H1 (cell line): ENCODE data around the gene AIG1. TPM values are rescaled to one million over a fixed set of nuclear protein-coding genes. Genes with fewer than 3 reads are reported as not detected.

ENCODE experiments used
- CTCF ChIA-PET: fragments of 300-600 bp; sonication (Branson Sonifier 250); formaldehyde crosslinking; loops from one replicate; lab custom pipeline; 2021; ENCODE audit not compliant: partially characterized antibody; lab: Charles Lee
- POLR2A ChIA-PET: fragments of 300-600 bp; sonication (Branson Sonifier 250); formaldehyde crosslinking; loops from one replicate; lab custom pipeline; 2021; ENCODE audit warnings: inconsistent platforms; ENCODE audit not compliant: partially characterized antibody; lab: Charles Lee
- DNase-seq, 2 experiments: peaks; one replicate each; pipeline versions ENCODE4 v3.0.0 to v3.0.0-alpha.2; 2010 to 2022; ENCODE audit warnings: low spot score in 2 of 2, low read depth in 1 of 2, mixed read lengths in 1 of 2
- FAIRE-seq: peaks from 2 replicates; lab custom pipeline; 2011; peaks lifted over from hg19 to GRCh38; lab: Jason Lieb, UNC
- H2AFZ ChIP-seq: 2 replicates; pipeline ENCODE4 v1.8.1; 2012; ENCODE audit warnings: low read length, inconsistent platforms
- H2AK5ac ChIP-seq: 2 replicates; pipeline ENCODE4 v1.6.1; 2013; ENCODE audit warnings: low read depth, low read length
- H2BK120ac ChIP-seq: replicated peaks from 2 replicates; pipeline ENCODE3; 2013; ENCODE audit warnings: low read depth, low read length, inconsistent platforms
- H2BK12ac ChIP-seq: 2 replicates; pipeline ENCODE4 v1.6.1; 2013; ENCODE audit warnings: low read depth, low read length
- H2BK15ac ChIP-seq: 2 replicates; pipeline ENCODE4 v1.6.1; 2013; ENCODE audit warnings: low read length
- H2BK20ac ChIP-seq: 2 replicates; pipeline ENCODE4 v1.6.1; 2013; ENCODE audit warnings: low read length
- H2BK5ac ChIP-seq: 2 replicates; pipeline ENCODE4 v1.6.1; 2013; ENCODE audit warnings: low read depth, low read length
- H3K14ac ChIP-seq: 2 replicates; pipeline ENCODE4 v1.6.1; 2013; ENCODE audit warnings: inconsistent platforms; ENCODE audit not compliant: insufficient read length
- H3K18ac ChIP-seq: 2 replicates; pipeline ENCODE4 v1.6.1; 2013; ENCODE audit warnings: low read length; ENCODE audit errors: extremely low read depth
- H3K23ac ChIP-seq: 2 replicates; pipeline ENCODE4 v1.6.1; 2013; ENCODE audit warnings: inconsistent platforms; ENCODE audit not compliant: insufficient read length
- H3K23me2 ChIP-seq: 2 replicates; pipeline ENCODE4 v1.6.1; 2013; ENCODE audit warnings: low read depth, low read length
- H3K27ac ChIP-seq: 2 replicates; pipeline ENCODE4 v1.6.1; 2011; ENCODE audit warnings: low read depth, low read length, inconsistent platforms
- H3K27me3 ChIP-seq, 4 experiments: replicated peaks in 1 of 4; 1 replicate in 1 of 4; 2 replicates in 3 of 4; pipeline versions ENCODE4 v1.6.1 to v1.8.1; 2011 to 2013; ENCODE audit warnings: low read length in 3 of 4, mild to moderate bottlenecking in 3 of 4, inconsistent platforms in 2 of 4, mixed read lengths in 2 of 4, moderate library complexity in 1 of 4; ENCODE audit not compliant: control insufficient read depth in 3 of 4, insufficient read depth in 3 of 4; ENCODE audit errors: extremely low read depth in 1 of 4
- H3K36me3 ChIP-seq, 4 experiments: 2 replicates each; pipeline versions ENCODE4 v1.6.1 to v1.8.1; 2011 to 2013; ENCODE audit warnings: mild to moderate bottlenecking in 4 of 4, low read length in 3 of 4, moderate library complexity in 2 of 4, control low read depth in 1 of 4, inconsistent platforms in 1 of 4; ENCODE audit not compliant: insufficient read depth in 4 of 4, control insufficient read depth in 2 of 4
- H3K4ac ChIP-seq: replicated peaks from 2 replicates; pipeline ENCODE3; 2013; ENCODE audit warnings: low read length, low read depth, mixed read lengths, inconsistent platforms; ENCODE audit not compliant: insufficient read length
- H3K4me1 ChIP-seq, 4 experiments: replicated peaks in 1 of 4; 1 replicate in 1 of 4; 2 replicates in 3 of 4; pipeline versions ENCODE4 v1.6.1 to v1.8.1; 2011 to 2013; ENCODE audit warnings: low read length in 3 of 4, inconsistent platforms in 2 of 4, mixed read lengths in 1 of 4; ENCODE audit not compliant: insufficient read depth in 4 of 4, control insufficient read depth in 3 of 4
- H3K4me2 ChIP-seq, 2 experiments: 2 replicates each; pipeline versions ENCODE4 v1.6.1 to v1.8.1; 2011 to 2013; ENCODE audit warnings: low read depth in 2 of 2, low read length in 2 of 2, control low read depth in 1 of 2, inconsistent platforms in 1 of 2, mild to moderate bottlenecking in 1 of 2; ENCODE audit not compliant: insufficient read depth in 1 of 2
- H3K4me3 ChIP-seq, 4 experiments: fragments of 200-600, 300-600 bp in 1 of 4; sonication (generic), shearing (Covaris generic), sonication (Bioruptor Twin) in 1 of 4; 2 replicates each; pipeline versions ENCODE4 v1.5.1 to v1.8.1; 2011 to 2016; ENCODE audit warnings: low read length in 4 of 4, low read depth in 3 of 4, control low read depth in 2 of 4, inconsistent platforms in 2 of 4, mild to moderate bottlenecking in 2 of 4, mixed read lengths in 1 of 4, moderate library complexity in 1 of 4; ENCODE audit not compliant: insufficient read depth in 2 of 4; ENCODE audit errors: extremely low read depth in 1 of 4
- H3K56ac ChIP-seq: replicated peaks from 2 replicates; pipeline ENCODE3; 2013; ENCODE audit warnings: low read depth, mild to moderate bottlenecking, mixed read lengths, low read length, inconsistent platforms; ENCODE audit not compliant: insufficient read length
- H3K79me1 ChIP-seq: 2 replicates; pipeline ENCODE4 v1.6.1; 2013; ENCODE audit warnings: low read depth, low read length, control low read depth
- H3K79me2 ChIP-seq, 2 experiments: 2 replicates each; pipeline versions ENCODE4 v1.6.1 to v1.8.1; 2012 to 2013; ENCODE audit warnings: low read length in 2 of 2, mild to moderate bottlenecking in 2 of 2, inconsistent platforms in 1 of 2; ENCODE audit not compliant: insufficient read depth in 2 of 2, control insufficient read depth in 1 of 2
- H3K9ac ChIP-seq, 4 experiments: replicated peaks in 1 of 4; 1 replicate in 1 of 4; 2 replicates in 3 of 4; pipeline versions ENCODE4 v1.6.1 to v1.8.1; 2011 to 2013; ENCODE audit warnings: low read depth in 3 of 4, low read length in 3 of 4, control low read depth in 2 of 4, mild to moderate bottlenecking in 2 of 4, moderate library complexity in 2 of 4, inconsistent platforms in 1 of 4; ENCODE audit errors: extremely low read depth in 1 of 4
- H3K9me3 ChIP-seq, 2 experiments: 2 replicates each; pipeline versions ENCODE4 v1.6.1 to v1.8.1; 2012 to 2013; ENCODE audit warnings: mild to moderate bottlenecking in 2 of 2, moderate library complexity in 2 of 2, control low read depth in 1 of 2, inconsistent platforms in 1 of 2, low read depth in 1 of 2, low read length in 1 of 2, mixed read lengths in 1 of 2; ENCODE audit not compliant: insufficient read depth in 2 of 2
- H4K20me1 ChIP-seq, 2 experiments: replicated peaks in 1 of 2; 2 replicates each; pipeline versions ENCODE3 to v1.8.1; 2011 to 2013; ENCODE audit warnings: inconsistent platforms in 2 of 2, low read length in 2 of 2, mild to moderate bottlenecking in 1 of 2; ENCODE audit not compliant: insufficient read depth in 2 of 2, control insufficient read depth in 1 of 2
- H4K5ac ChIP-seq: 2 replicates; pipeline ENCODE4 v1.6.1; 2013; ENCODE audit warnings: low read length, low read depth, mixed read lengths, inconsistent platforms; ENCODE audit not compliant: insufficient read length
- H4K8ac ChIP-seq: 2 replicates; pipeline ENCODE4 v1.8.0; 2013; ENCODE audit warnings: mild to moderate bottlenecking, moderate library complexity, low read length, inconsistent platforms; ENCODE audit not compliant: insufficient read depth; ENCODE audit errors: extremely low read depth
- H4K91ac ChIP-seq: replicated peaks from 2 replicates; pipeline ENCODE3; 2013; ENCODE audit warnings: low read length, mixed read lengths, inconsistent platforms; ENCODE audit not compliant: insufficient read length
- BCL11A ChIP-seq, 2 experiments: IDR thresholded peaks; one replicate each; pipeline ENCODE4 v1.6.1; 2011; ENCODE audit warnings: low read depth in 2 of 2, low read length in 2 of 2, mild to moderate bottlenecking in 2 of 2
- CTBP2 ChIP-seq: IDR thresholded peaks from 2 replicates; pipeline ENCODE4 v1.7.0; 2011; ENCODE audit warnings: borderline replicate concordance, mild to moderate bottlenecking, moderate library complexity, mixed read lengths, low read length; ENCODE audit not compliant: insufficient read depth, insufficient read length
- EGR1 ChIP-seq: IDR thresholded peaks from 2 replicates; pipeline ENCODE4 v1.6.1; 2011; ENCODE audit warnings: low read depth, low read length, borderline replicate concordance
- FOSL1 ChIP-seq: IDR thresholded peaks from 2 replicates; pipeline ENCODE4 v1.6.1; 2011; ENCODE audit warnings: mild to moderate bottlenecking, low read depth, low read length, moderate library complexity; ENCODE audit not compliant: insufficient read depth
- GTF2F1 ChIP-seq: IDR thresholded peaks from 2 replicates; pipeline ENCODE4 v1.6.1; 2012; ENCODE audit warnings: low read depth, low read length, improper control_type of control experiment, borderline replicate concordance
- HDAC2 ChIP-seq, 2 experiments: fragments of 300-600 bp in 1 of 2; sonication (generic) in 1 of 2; IDR thresholded peaks; 2 replicates each; pipeline ENCODE4 v1.6.1; 2011 to 2012; ENCODE audit warnings: low read depth in 2 of 2, low read length in 2 of 2, mild to moderate bottlenecking in 2 of 2, moderate library complexity in 2 of 2, borderline replicate concordance in 1 of 2, inconsistent platforms in 1 of 2
- HDAC6 ChIP-seq: IDR thresholded peaks from one replicate; pipeline ENCODE4 v1.7.1; 2012; ENCODE audit warnings: low read depth, mild to moderate bottlenecking, inconsistent platforms, low read length, moderate library complexity
- KDM1A ChIP-seq: fragments of 200-600, 300-600 bp; sonication (generic); IDR thresholded peaks from 2 replicates; pipeline ENCODE4 v1.7.1; 2016; ENCODE audit warnings: mild to moderate bottlenecking, low read length, borderline replicate concordance
- NRF1 ChIP-seq: IDR thresholded peaks from 2 replicates; pipeline ENCODE4 v1.6.1; 2011; ENCODE audit warnings: mild to moderate bottlenecking, low read depth, low read length, improper control_type of control experiment
- RNF2 ChIP-seq: fragments of 200-900, 300-1000 bp; sonication (generic); IDR thresholded peaks from 2 replicates; pipeline ENCODE4 v1.7.1; 2016; ENCODE audit warnings: borderline replicate concordance, low read depth, mild to moderate bottlenecking, antibody characterized with exemption, low read length; ENCODE audit not compliant: poor library complexity, severe bottlenecking; ENCODE audit errors: missing control alignments
- SP1 ChIP-seq: IDR thresholded peaks from 2 replicates; pipeline ENCODE4 v1.6.1; 2011; ENCODE audit warnings: low read depth, low read length
- TCF12 ChIP-seq: IDR thresholded peaks from 2 replicates; pipeline ENCODE4 v1.6.1; 2011; ENCODE audit warnings: low read depth, mild to moderate bottlenecking, low read length
- YY1 ChIP-seq: IDR thresholded peaks from 2 replicates; pipeline ENCODE4 v1.6.1; 2011; ENCODE audit warnings: low read depth, mild to moderate bottlenecking, low read length
- WGBS, 2 experiments: shearing (Covaris generic) in 1 of 2; methylation state at CpG; one replicate each; pipeline versions ENCODE4 v1.1.6 to v1.1.7; 2013 to 2015; ENCODE audit warnings: low lambda C conversion rate in 2 of 2, mixed read lengths in 2 of 2, inconsistent platforms in 1 of 2, low coverage in 1 of 2, missing lambda C conversion rate in 1 of 2; ENCODE audit not compliant: insufficient replicate concordance in 2 of 2, insufficient coverage in 1 of 2, insufficient read length in 1 of 2; ENCODE audit errors: extremely low coverage in 1 of 2, missing lambda C conversion rate in 1 of 2; 5-methylcytosine and 5-hydroxymethylcytosine counted together
- polyA plus RNA-seq, 7 experiments: library from polyadenylated mRNA; depleted of rRNA in 3 of 7; stranded (reverse) in 5 of 7; unstranded in 2 of 7; fragments of >200 nt in 5 of 7; fragments of 200-250 nt in 2 of 7; gene quantifications; 1 replicate in 5 of 7; 2 replicates in 1 of 7; 4 replicates in 1 of 7; pipeline versions ENCODE4 v1.2.1 to v1.2.3, GENCODE V29; 2011 to 2013; ENCODE audit warnings: missing spikeins in 2 of 7, mixed read lengths in 2 of 7
- total RNA-seq: library from RNA; stranded (reverse); fragmentation: NEBNext Ultra II Directional; extraction: Animal tissue kit (Norgen Biotek cat#: 25700); gene quantifications from 2 replicates; pipeline ENCODE4 v1.2.1, GENCODE V29; 2021

AIG1 gene
- total and polyA plus RNA-seq, 2 of the 8 experiments (the other 6 are each of a cell fraction or from before 2014, with no cell fraction given), result 56.6 to 58.4 TPM

GRCh38 chr6:143268439-143268838 is 207.8 kb downstream of the AIG1 start:
- no peak overlapping the region for H4K91ac ChIP-seq
- WGBS, 2 experiments, result 89% methylated on average over 1 of the region's 1 CpG; no CpG with 5 or more reads in 1 of the 2 experiments
- no peak overlapping the region for H2BK15ac ChIP-seq
- H3K23ac ChIP-seq, result no peak overlapping the region
- no peaks in the 10 kb centered on the region for H3K27me3 ChIP-seq
- peaks cover 0 to 2% of the 10 kb centered on the region in 2 experiments for H4K20me1 ChIP-seq
- POLR2A ChIA-PET, result no interaction called here
- H3K9ac ChIP-seq, result no peak overlapping the region
- H3K4me1 ChIP-seq, result peaks cover 0 to 10% (median 5%) of the 10 kb centered on the region in 4 experiments
- no peaks in the 10 kb centered on the region for H3K23me2 ChIP-seq
- H3K4ac ChIP-seq, result no peak overlapping the region
- H3K14ac ChIP-seq, result no peak overlapping the region
- H3K4me3 ChIP-seq, result no peak overlapping the region
- TF ChIP-seq FOSL1 (no peak), HDAC2 (IDR thresholded peaks at IDR 0.05; ENCODE audit: borderline replicate concordance in 1 of 2, low read depth in 2 of 2, low read length in 2 of 2) (no peak), GTF2F1 (no peak), YY1 (no peak), HDAC6 (no peak), BCL11A (IDR thresholded peaks at IDR 0.05; ENCODE audit: low read depth in 2 of 2, low read length in 2 of 2) (no peak), KDM1A (no peak), NRF1 (no peak), SP1 (no peak), EGR1 (no peak), TCF12 (no peak), CTBP2 (no peak), RNF2 (no peak)
- TF ChIP-seq, all 59 proteins: peak for 0
- FAIRE-seq, result no peak
- Histone ChIP-seq H3K36me3 (no peaks in the 10 kb centered on the region), H3K56ac (no peak overlapping the region), H3K9me3 (no peaks in the 10 kb centered on the region), H3K79me2 (no peaks in the 10 kb centered on the region), H3K27ac (no peak overlapping the region), H3K18ac (no peak overlapping the region), H2AK5ac (no peak overlapping the region), H4K8ac (no peak overlapping the region), H2AFZ (no peak overlapping the region), H4K5ac (no peak overlapping the region), H3K4me2 (no peak overlapping the region), H3K79me1 (no peaks in the 10 kb centered on the region; the same call in 1 of the 2 replicates), H2BK12ac (no peak overlapping the region), H2BK120ac (no peak overlapping the region), H2BK5ac (no peak overlapping the region), H2BK20ac (no peak overlapping the region)
- DNase-seq, result no peak
- CTCF ChIA-PET, result interaction anchor here (0.8 to 2.9 kb wide), 16 partner anchors 9 to 438 kb away, joined by 3 to 15 read pairs (median 4); no protein-coding TSS in a partner anchor
